Spleen (tissue), 7 donors: ENCODE measurements around the gene SMIM7.

ENCODE experiments used
- POLR2A ChIP-seq, 3 donors: fragments of 450-650 bp; IDR thresholded peaks; one replicate each; pipeline ENCODE4 v1.5.1; 2017; ENCODE audit warnings: antibody characterized with exemption in 3 of 3, mild to moderate bottlenecking in 1 of 3
- POLR2AphosphoS5 ChIP-seq, 3 donors: sonication (generic); formaldehyde crosslinking; IDR thresholded peaks; one replicate each; pipeline ENCODE4 v1.5.1; 2017; ENCODE audit warnings: antibody characterized with exemption in 3 of 3
- TF ChIP-seq, protein P1 (sequence below), 11 experiments: fragments of 200-600 bp in 7 of 11; fragments of 450-650 bp in 4 of 11; sonication (generic) in 4 of 11; IDR thresholded peaks in 8 of 11; conservative IDR thresholded peaks in 3 of 11; 1 replicate in 7 of 11; 2 replicates in 4 of 11; pipeline versions ENCODE4 v1.4.0 to v1.8.0; 2016 to 2021; ENCODE audit warnings: antibody characterized with exemption in 11 of 11, inconsistent platforms in 4 of 11, mild to moderate bottlenecking in 1 of 11
- donor health status: DM: no; HTN: no; CAD: no; lungs with moderate emphysema.
- donor health status: DM: no; HTN: no; CAD: no.
- donor health status: DM: no; HTN: no; CAD: no.

DNA sequence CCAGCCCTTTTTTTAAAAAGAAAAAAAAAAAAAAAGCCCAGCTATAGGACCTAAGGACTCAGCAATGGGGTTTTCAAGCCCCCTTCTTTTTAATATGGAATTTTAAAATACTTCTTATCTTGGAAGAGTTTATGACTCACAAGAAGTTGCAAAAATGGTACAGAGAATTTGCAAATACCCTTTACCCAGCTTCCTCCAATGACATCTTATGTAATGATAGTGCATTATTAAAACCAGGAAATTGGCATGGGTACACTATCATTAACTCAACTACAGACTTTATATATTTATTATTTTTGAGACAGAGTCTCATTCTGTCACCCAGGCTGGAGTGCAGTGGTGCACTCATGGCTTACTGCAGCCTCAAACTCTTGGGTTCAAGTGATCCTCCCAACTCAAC is 17.1 kb upstream of the SMIM7 start:
- TF ChIP-seq, protein P1, sequence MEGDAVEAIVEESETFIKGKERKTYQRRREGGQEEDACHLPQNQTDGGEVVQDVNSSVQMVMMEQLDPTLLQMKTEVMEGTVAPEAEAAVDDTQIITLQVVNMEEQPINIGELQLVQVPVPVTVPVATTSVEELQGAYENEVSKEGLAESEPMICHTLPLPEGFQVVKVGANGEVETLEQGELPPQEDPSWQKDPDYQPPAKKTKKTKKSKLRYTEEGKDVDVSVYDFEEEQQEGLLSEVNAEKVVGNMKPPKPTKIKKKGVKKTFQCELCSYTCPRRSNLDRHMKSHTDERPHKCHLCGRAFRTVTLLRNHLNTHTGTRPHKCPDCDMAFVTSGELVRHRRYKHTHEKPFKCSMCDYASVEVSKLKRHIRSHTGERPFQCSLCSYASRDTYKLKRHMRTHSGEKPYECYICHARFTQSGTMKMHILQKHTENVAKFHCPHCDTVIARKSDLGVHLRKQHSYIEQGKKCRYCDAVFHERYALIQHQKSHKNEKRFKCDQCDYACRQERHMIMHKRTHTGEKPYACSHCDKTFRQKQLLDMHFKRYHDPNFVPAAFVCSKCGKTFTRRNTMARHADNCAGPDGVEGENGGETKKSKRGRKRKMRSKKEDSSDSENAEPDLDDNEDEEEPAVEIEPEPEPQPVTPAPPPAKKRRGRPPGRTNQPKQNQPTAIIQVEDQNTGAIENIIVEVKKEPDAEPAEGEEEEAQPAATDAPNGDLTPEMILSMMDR (IDR thresholded peaks at IDR 0.05 in 8 of 11, conservative IDR thresholded peaks at IDR 0.05 in 3 of 11), result no peak
- TF ChIP-seq POLR2AphosphoS5 (IDR thresholded peaks at IDR 0.05) (no peak), POLR2A (IDR thresholded peaks at IDR 0.05) (no peak)
